CMK (cell line): ENCODE data around the gene SRGAP2.
"Not testable (repeated sequence)": the region's sequence is repeated elsewhere in the genome, so short reads cannot be mapped to it uniquely, and the experiment has no call there.

Source experiments
- DNase-seq: peaks from one replicate; pipeline ENCODE4 v3.0.0-alpha.2; 2010; ENCODE audit warnings: low read depth

Gene SRGAP2

GRCh38 chr1:206205569-206205968 is 2.2 kb downstream of the SRGAP2 start:
- not testable (repeated sequence) for DNase-seq

GRCh38 chr1:206210802-206211201 is 7.5 kb downstream of the SRGAP2 start:
- DNase-seq = not testable (repeated sequence)

DNA sequence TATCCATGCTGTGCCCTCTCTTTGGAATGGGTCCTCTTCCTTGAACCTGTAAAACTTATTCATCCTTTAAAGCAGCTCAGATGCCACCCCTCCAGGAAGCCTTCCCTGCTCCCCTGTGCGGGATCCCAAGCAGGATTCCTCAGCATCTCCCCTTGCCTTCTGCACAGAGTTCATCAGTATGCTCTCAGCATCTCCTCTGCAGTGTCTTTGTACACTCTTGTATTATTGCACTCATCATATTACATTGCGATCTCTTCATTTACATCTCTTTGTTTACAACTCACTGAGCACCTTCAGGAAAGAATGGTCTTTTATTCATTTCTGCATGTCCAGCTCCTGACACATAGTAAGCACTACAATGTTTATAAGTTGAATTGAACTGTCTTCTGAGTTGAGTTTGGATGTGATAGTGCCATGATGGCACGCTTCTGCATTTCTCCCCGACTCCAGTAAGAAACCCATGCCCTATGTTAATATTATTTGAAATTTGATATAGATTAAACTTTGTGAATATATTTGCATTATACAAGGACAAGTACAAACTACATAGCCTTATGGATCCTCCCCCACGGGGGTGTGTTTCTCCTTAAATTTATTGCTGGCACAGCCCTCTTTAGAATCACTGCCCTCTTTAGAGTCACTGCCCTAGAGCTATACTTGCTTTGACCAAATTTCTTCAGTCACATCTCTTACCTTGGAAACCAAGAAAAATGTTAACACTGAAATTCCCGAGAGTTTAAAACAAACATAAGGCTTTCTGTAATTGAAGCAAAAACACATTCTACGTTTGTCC is 12.5 kb downstream of the SRGAP2 start:
- DNase-seq = not testable (repeated sequence)

- not testable (repeated sequence) for DNase-seq
Observed at GRCh38 chr1:206218285-206218684, 14.9 kb downstream of the SRGAP2 start.

- not testable (repeated sequence) for DNase-seq
Observed at GRCh38 chr1:206218765-206219164, 15.4 kb downstream of the SRGAP2 start.

GRCh38 chr1:206219514-206220331 is 16.4 kb downstream of the SRGAP2 start:
- DNase-seq = not testable (repeated sequence)

- not testable (repeated sequence) for DNase-seq
Observed at GRCh38 chr1:206220332-206221000, 17.1 kb downstream of the SRGAP2 start.

- not testable (repeated sequence) for DNase-seq
Observed at GRCh38 chr1:206221585-206221984, 18.2 kb downstream of the SRGAP2 start.

- not testable (repeated sequence) for DNase-seq
Observed at GRCh38 chr1:206224190-206224776, 20.9 kb downstream of the SRGAP2 start.

GRCh38 chr1:206225386-206225785 is 22.0 kb downstream of the SRGAP2 start:
- not testable (repeated sequence) for DNase-seq

GRCh38 chr1:206226886-206227285 is 23.5 kb downstream of the SRGAP2 start:
- DNase-seq = not testable (repeated sequence)

DNA sequence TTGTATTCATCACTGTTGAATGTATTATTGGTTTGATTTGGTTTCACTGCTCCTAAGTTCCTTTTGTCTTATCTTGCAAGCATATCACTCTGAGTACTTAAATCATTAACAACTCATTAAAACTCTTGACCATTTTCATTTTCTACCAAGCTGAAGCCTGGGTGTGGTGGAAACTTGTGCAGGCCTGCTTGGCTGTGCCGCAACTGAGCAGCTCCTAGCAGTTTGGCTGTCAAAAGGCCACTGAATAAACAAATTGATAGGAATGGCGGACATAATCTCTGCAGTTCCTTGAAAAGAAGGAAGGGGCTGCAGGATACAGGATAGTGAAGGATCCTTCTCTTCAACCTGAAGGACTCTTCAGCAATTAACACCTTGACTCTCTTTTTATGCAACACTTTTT is 25.9 kb downstream of the SRGAP2 start:
- not testable (repeated sequence) for DNase-seq

DNA sequence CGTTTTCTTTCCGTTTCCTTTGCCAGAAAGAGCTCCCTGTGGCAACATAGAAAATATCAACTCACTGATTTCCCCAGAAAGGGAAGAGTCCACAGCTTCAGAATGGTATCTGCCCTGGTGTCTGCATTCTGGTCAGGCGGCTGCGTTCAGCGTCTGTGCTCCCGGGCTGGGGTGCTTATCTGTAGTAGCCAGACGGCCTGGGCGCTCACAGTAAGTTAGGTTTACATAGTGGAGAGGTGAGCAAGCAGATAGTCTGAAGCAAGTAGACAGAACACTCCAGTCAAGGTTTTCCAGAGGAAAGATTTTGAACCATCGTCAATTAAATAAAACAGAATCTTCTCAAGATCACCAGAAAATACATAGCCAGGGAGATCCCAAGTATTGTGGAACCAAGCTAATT is 28.6 kb downstream of the SRGAP2 start:
- peak; percentile 45 for DNase-seq

DNA sequence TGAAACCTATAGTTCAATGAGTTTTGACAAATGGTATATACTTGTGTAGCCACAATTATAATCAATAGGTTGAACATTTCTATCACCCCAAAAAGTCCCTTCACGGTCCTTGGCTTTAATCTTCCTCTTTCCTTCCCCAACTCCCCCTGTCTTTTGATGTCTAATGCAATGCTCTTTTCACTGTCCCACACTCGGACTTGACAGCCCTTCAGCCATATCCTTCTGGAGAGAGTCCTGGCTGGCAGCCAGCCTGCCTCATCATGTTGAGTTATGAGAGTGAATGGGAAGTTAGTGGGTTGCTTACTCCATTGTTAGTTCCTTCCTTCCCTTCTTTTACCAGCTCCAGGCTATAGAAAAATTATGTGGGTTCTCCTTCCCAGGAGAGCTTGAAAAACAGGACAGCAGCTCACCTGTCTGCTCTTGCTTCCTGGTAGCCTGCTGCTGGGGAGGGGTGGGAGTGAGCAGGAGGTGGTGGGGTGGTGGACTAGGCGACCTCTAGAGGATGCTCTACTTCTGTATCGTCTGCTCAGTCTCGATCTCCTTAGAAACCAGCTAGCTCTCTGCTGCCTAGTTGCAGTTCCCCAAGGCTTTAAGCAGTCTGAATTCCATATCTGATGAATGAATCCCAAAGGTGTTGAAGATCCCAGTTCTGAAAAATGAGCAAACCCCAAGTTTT is 29.8 kb downstream of the SRGAP2 start:
- DNase-seq = not testable (repeated sequence)

- DNase-seq = not testable (repeated sequence)
Observed at GRCh38 chr1:206234189-206234916, 31.0 kb downstream of the SRGAP2 start.

GRCh38 chr1:206235190-206235589 is 31.8 kb downstream of the SRGAP2 start:
- DNase-seq = not testable (repeated sequence)

DNA sequence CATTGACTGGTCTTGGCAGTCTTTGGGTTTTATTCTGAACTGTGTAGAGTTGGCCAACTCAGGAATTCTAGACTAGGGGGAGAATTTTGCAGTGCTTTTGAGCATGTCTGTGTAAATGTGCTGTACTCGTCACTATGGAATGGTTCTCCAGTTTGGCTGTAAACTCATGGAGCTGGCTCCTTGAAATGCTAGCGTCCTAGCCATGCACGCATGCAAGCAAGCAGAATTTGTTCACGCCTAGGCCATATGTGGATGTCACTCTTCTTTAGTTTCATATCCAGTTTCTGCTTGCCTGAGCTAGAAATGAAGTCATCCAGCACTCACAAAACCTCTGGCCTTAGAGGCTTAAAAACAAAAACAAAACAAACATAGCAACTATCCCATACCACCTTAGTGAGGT is 36.9 kb downstream of the SRGAP2 start:
- DNase-seq = not testable (repeated sequence)

- not testable (repeated sequence) for DNase-seq
Observed at GRCh38 chr1:206243335-206243734, 40.0 kb downstream of the SRGAP2 start.

DNA sequence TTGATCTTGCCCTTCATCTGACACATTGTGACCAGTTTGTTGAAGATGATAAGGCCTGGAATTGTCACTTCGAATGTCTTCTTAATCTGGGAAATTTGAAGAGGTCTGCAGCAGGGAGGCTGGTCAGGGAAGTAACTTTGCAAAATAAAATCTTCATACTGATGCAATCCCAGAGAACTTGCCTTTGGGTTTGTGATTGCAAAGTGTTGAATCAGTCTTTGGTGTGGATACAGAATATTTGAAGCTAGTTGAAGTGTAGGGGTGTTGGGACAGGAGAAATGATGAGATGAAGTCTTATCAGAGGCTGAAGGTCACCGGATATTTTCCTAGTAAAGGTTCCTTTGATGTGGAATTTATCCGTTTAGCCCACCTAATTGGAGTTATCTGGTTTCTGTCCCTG is 42.1 kb downstream of the SRGAP2 start:
- not testable (repeated sequence) for DNase-seq

- not testable (repeated sequence) for DNase-seq
Observed at GRCh38 chr1:206246129-206246886, 43.0 kb downstream of the SRGAP2 start.
